ENCODE measurements around the gene RBM33.

The RBM33 gene

DNA sequence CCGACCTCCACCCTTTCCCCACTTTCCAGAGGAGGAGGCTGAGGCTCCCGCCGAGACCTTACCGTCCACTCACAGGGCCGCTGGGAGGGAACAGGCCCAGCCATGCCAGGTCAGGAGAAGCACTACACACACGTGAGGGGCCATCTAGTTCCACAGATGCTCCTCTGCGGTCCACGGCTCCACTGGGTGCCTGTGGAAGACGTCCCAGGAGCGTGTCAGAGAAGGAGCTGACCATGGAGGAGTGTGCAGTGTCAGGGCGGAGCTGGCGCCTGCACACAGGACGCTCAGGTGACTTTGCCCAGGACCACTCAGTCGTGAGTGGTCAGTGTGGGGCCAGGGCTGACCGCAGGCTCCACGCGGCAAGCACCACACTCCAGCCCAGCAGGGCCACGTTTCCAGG, 175.8 kb downstream of the RBM33 start:
- TF ChIP-seq ZNF585B (tag by site-specific recombination; IDR thresholded peaks at IDR 0.05) (no peak), ZNF629 (tag by site-specific recombination; IDR thresholded peaks at IDR 0.05) (no peak), ZNF391 (tag by site-specific recombination; IDR thresholded peaks at IDR 0.05; ENCODE audit: borderline replicate concordance, low read depth) (no peak), ZNF416 (tag by site-specific recombination; IDR thresholded peaks at IDR 0.05) (no peak), ZNF366 (tag by site-specific recombination; conservative IDR thresholded peaks at IDR 0.05) (no peak), ZNF521 (tag by site-specific recombination; IDR thresholded peaks at IDR 0.05) (no peak), ZNF621 (tag by site-specific recombination; IDR thresholded peaks at IDR 0.05) (no peak)
- TF ChIP-seq, protein P1, sequence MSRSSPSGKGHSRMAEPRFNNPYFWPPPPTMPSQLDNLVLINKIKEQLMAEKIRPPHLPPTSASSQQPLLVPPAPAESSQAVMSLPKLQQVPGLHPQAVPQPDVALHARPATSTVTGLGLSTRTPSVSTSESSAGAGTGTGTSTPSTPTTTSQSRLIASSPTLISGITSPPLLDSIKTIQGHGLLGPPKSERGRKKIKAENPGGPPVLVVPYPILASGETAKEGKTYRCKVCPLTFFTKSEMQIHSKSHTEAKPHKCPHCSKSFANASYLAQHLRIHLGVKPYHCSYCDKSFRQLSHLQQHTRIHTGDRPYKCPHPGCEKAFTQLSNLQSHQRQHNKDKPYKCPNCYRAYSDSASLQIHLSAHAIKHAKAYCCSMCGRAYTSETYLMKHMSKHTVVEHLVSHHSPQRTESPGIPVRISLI (tag by site-specific recombination; IDR thresholded peaks at IDR 0.05): no peak
- TF ChIP-seq, protein P2, sequence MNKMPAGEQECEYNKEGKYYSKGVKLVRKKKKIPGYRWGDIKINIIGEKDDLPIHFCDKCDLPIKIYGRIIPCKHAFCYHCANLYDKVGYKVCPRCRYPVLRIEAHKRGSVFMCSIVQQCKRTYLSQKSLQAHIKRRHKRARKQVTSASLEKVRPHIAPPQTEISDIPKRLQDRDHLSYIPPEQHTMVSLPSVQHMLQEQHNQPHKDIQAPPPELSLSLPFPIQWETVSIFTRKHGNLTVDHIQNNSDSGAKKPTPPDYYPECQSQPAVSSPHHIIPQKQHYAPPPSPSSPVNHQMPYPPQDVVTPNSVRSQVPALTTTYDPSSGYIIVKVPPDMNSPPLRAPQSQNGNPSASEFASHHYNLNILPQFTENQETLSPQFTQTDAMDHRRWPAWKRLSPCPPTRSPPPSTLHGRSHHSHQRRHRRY (tag by site-specific recombination; IDR thresholded peaks at IDR 0.05): no peak
- TF ChIP-seq, protein P3, sequence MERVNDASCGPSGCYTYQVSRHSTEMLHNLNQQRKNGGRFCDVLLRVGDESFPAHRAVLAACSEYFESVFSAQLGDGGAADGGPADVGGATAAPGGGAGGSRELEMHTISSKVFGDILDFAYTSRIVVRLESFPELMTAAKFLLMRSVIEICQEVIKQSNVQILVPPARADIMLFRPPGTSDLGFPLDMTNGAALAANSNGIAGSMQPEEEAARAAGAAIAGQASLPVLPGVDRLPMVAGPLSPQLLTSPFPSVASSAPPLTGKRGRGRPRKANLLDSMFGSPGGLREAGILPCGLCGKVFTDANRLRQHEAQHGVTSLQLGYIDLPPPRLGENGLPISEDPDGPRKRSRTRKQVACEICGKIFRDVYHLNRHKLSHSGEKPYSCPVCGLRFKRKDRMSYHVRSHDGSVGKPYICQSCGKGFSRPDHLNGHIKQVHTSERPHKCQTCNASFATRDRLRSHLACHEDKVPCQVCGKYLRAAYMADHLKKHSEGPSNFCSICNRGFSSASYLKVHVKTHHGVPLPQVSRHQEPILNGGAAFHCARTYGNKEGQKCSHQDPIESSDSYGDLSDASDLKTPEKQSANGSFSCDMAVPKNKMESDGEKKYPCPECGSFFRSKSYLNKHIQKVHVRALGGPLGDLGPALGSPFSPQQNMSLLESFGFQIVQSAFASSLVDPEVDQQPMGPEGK (tag by site-specific recombination; IDR thresholded peaks at IDR 0.05): no peak
- POLR2A ChIA-PET: no interaction called here
- CTCF ChIA-PET: interaction anchor here (0.7 kb wide), 1 partner anchor 15 kb away, joined by 3 read pairs; no protein-coding TSS in a partner anchor

DNA sequence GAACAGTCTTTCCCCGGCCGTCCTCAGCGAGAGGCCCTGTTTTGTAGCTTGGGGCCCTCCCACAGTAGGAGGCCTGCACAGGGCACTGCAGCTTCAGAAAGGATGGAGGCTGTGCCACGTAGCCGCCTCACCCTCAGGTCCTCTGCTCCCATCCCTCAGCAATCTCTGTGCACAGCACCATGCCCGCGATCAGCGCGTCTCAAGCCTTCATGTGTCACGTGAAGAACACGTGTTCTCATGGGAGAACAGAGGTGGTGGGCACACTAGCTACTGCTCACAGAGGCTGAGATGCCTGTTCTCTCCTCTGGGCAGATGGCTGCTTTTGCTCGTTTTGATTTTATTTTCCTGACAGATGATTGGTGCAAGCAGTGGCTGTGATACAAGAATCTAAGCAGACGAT, 176.3 kb downstream of the RBM33 start:
- ChIA-PET POLR2A (no interaction called here), CTCF (interaction anchor here (0.7 kb wide), 1 partner anchor 16 kb away, joined by 3 read pairs; no protein-coding TSS in a partner anchor)
- H3K36me3 ChIP-seq (ENCODE audit: control insufficient read depth in 2 of 2, insufficient read depth in 1 of 2, low read length in 2 of 2): no peaks in the 10 kb centered on the region
- H3K27ac ChIP-seq (ENCODE audit: extremely low read depth, low read depth, low read length): no peak overlapping the region
- no peaks in the 10 kb centered on the region for H3K4me1 ChIP-seq (ENCODE audit: control insufficient read depth, insufficient read depth, low read length)
- no peaks in the 10 kb centered on the region for H3K9me3 ChIP-seq (ENCODE audit: control insufficient read depth, insufficient read depth, low read depth, low read length)
- no peak overlapping the region for H3K4me3 ChIP-seq (ENCODE audit: low read depth, low read length)
- TF ChIP-seq HOXC10 (CRISPR knock-in tag; IDR thresholded peaks at IDR 0.05) (no peak), PRDM1 (tag by site-specific recombination; IDR thresholded peaks at IDR 0.05) (no peak), OSR2 (tag by site-specific recombination; IDR thresholded peaks at IDR 0.05) (no peak), ZNF530 (tag by site-specific recombination; IDR thresholded peaks at IDR 0.05; ENCODE audit: low read depth) (no peak), ZNF37A (tag by site-specific recombination; IDR thresholded peaks at IDR 0.05) (no peak), GFI1B (tag by site-specific recombination; IDR thresholded peaks at IDR 0.05) (no peak), ZNF707 (tag by site-specific recombination; IDR thresholded peaks at IDR 0.05) (no peak), ZNF174 (tag by site-specific recombination; IDR thresholded peaks at IDR 0.05) (no peak), ZBTB21 (tag by site-specific recombination; IDR thresholded peaks at IDR 0.05) (no peak), FEZF1 (tag by site-specific recombination; IDR thresholded peaks at IDR 0.05) (no peak), ZNF292 (tag by site-specific recombination; IDR thresholded peaks at IDR 0.05; ENCODE audit: borderline replicate concordance, low read depth) (no peak), SCRT2 (tag by site-specific recombination; IDR thresholded peaks at IDR 0.05) (no peak)
- TF ChIP-seq, protein P4, sequence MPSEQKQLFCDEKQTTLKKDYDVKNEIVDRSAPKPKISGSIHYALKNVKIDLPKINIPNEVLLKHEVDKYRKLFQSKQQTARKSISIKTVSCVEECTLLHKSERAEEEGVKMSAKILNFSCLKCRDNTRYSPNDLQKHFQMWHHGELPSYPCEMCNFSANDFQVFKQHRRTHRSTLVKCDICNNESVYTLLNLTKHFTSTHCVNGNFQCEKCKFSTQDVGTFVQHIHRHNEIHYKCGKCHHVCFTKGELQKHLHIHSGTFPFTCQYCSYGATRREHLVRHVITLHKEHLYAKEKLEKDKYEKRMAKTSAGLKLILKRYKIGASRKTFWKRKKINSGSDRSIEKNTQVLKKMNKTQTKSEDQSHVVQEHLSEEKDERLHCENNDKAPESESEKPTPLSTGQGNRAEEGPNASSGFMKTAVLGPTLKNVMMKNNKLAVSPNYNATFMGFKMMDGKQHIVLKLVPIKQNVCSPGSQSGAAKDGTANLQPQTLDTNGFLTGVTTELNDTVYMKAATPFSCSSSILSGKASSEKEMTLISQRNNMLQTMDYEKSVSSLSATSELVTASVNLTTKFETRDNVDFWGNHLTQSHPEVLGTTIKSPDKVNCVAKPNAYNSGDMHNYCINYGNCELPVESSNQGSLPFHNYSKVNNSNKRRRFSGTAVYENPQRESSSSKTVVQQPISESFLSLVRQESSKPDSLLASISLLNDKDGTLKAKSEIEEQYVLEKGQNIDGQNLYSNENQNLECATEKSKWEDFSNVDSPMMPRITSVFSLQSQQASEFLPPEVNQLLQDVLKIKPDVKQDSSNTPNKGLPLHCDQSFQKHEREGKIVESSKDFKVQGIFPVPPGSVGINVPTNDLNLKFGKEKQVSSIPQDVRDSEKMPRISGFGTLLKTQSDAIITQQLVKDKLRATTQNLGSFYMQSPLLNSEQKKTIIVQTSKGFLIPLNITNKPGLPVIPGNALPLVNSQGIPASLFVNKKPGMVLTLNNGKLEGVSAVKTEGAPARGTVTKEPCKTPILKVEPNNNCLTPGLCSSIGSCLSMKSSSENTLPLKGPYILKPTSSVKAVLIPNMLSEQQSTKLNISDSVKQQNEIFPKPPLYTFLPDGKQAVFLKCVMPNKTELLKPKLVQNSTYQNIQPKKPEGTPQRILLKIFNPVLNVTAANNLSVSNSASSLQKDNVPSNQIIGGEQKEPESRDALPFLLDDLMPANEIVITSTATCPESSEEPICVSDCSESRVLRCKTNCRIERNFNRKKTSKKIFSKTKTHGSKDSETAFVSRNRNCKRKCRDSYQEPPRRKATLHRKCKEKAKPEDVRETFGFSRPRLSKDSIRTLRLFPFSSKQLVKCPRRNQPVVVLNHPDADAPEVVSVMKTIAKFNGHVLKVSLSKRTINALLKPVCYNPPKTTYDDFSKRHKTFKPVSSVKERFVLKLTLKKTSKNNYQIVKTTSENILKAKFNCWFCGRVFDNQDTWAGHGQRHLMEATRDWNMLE (tag by site-specific recombination; conservative IDR thresholded peaks at IDR 0.05; ENCODE audit: low read depth): no peak
- TF ChIP-seq, protein P5, sequence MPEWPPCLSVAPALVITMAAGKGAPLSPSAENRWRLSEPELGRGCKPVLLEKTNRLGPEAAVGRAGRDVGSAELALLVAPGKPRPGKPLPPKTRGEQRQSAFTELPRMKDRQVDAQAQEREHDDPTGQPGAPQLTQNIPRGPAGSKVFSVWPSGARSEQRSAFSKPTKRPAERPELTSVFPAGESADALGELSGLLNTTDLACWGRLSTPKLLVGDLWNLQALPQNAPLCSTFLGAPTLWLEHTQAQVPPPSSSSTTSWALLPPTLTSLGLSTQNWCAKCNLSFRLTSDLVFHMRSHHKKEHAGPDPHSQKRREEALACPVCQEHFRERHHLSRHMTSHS (tag by site-specific recombination; IDR thresholded peaks at IDR 0.05): no peak
- TF ChIP-seq, protein P3 (tag by site-specific recombination; IDR thresholded peaks at IDR 0.05): no peak

More for the DNA sequence above, 175.8 kb downstream of the RBM33 start:
- Histone ChIP-seq H3K27ac (ENCODE audit: extremely low read depth, low read depth, low read length) (no peak overlapping the region), H3K4me1 (ENCODE audit: control insufficient read depth, insufficient read depth, low read length) (no peaks in the 10 kb centered on the region), H3K9me3 (ENCODE audit: control insufficient read depth, insufficient read depth, low read depth, low read length) (no peaks in the 10 kb centered on the region), H3K36me3 (ENCODE audit: control insufficient read depth in 2 of 2, insufficient read depth in 1 of 2, low read length in 2 of 2) (no peaks in the 10 kb centered on the region), H3K4me3 (ENCODE audit: low read depth, low read length) (no peak overlapping the region)
